HG03571 (cell line): ENCODE measurements around the gene TIMM21.

Source experiments
- ATAC-seq: cut with Tn5 transposase; IDR thresholded peaks from one replicate; pipeline ENCODE4 v1.9.1; 2021; ENCODE audit not compliant: unreplicated experiment

TIMM21 gene

GRCh38 chr18:74186661-74187060 lies 38.3 kb downstream of the TIMM21 start:
- ATAC-seq, result no peak

DNA sequence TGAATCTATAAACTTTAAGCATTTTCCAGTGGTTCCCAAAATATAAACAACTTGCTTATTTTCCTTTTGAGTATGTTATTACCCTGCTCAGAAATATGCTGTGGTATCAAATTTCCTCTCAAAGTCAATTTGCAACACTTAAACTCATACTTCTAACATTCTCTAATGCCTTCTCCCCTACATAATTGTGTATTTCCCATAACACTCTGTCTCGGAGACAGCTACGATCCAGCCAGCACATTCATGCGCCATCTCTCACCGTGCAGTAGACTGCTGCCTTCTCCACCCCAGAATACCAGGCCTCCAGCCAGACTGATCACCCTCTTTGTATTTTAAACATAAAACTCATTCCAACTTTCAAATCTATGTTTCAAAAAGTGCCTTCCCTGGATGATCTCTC lies 41.8 kb downstream of the TIMM21 start:
- ATAC-seq, result no peak

- no peak for ATAC-seq
Measured at GRCh38 chr18:74191577-74191976, 43.3 kb downstream of the TIMM21 start.

DNA sequence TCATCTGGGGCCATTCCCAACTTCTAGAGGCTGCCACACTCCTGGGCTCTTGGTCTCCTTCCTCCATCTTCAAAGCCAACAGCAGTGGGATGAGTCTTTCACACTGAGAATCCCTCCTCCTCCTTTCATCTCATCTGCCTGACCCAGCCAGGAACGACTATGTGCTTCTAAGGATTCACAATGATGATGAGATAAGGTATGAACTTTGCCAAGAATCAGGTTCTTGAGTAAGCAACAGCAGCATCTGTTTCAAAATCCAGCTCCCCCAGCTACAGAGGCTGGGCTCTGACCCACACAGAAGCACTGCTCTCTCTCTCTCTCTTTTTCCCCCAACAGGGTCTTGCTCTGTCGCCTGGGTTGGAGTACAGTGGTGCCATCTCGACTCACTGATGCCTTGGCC lies 46.4 kb downstream of the TIMM21 start:
- ATAC-seq, result no peak

GRCh38 chr18:74196220-74197119 lies 48.1 kb downstream of the TIMM21 start:
- peak; percentile 74 for ATAC-seq

GRCh38 chr18:74197705-74198341 lies 49.5 kb downstream of the TIMM21 start:
- no peak for ATAC-seq

DNA sequence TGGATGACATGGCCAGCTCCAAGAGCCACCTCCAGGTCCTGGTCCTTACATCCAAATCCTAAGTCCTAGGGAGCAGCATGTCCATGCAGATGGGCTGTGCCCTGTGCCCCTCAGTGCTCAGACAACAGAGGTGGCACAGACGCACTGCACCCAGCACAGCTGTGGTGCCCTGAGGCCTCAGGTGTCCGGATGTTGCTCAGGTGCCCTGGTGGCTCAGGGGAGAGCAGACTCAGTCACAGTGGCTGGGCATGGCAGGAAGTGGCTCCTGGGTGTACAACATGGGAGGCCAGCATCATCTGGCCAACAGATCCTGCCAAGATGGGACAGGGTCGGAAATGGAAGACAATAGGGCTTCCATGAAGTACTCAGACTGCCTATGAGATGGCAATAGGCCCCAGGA lies 50.1 kb downstream of the TIMM21 start:
- ATAC-seq, result no peak

DNA sequence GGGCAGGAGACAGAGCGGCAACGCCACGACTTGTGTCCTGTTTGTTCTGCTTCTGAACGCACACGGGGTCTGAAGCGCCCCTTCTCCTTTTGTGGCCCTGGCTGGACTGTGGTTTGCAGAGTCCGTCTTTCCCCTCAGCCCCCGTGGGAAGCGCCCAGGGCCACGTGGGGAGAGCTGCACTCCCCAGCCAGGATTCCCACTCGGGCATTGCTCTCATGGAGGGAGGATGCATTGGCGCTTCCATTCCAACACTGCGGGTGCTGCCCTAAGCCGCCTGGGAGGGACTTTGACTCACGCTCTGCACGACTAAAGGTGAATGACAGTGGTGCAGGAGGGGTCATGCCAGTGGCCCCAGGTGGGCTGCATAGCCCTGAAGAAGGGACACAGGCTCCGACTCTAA lies 52.5 kb downstream of the TIMM21 start:
- no peak for ATAC-seq

DNA sequence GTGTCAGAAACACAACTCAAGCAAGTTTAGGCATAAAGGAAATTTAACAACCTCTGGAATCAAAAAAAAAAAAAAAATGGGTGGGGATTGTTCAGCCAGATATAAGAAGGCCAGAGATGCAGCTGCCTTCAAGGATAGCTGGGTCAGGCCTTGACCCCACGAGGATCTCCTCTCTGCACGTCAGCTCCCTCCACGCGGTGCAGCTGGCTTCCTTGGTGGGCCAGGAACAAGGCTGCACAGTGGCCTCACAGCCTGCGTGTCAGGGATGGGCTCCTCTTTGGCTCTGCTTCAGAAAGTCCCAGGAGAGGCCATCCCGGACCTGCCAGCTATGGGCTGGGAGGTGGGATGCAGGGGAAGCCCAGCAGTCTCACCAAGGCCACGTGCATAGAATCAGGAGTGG lies 55.5 kb downstream of the TIMM21 start:
- no peak for ATAC-seq

DNA sequence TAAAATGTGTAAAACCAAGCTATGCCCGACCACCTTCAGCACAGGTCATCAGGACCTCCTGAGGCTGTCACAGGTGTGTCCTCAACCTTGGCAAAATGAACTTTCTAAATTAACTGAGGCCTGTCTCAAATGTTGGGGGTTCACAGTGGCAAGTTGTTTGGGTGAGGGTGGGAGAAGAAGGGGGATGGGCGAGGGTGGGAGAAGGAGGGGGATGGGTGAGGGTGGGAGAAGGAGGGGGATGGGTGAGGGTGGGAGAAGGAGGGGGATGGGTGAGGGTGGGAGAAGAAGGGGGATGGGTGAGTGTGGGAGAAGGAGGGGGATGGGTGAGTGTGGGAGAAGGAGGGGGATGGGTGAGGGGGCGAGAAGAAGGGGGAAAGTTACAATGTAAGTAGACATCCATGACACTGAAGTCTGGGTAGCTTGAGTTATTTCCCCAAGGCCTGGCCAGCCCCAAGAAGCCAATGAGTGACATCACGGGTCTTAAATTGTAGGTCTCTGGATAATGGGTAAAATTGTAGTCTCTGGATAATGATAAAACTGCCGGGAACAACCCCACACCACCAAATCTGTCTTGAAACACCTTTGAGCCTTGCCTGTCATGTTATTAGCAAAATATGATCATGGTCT lies 56.3 kb downstream of the TIMM21 start:
- no peak for ATAC-seq
